CD1c-positive myeloid dendritic cell (primary cell): ENCODE data around the gene MRC1.
"Not testable (repeated sequence)": the region's sequence is repeated elsewhere in the genome, so short reads cannot be mapped to it uniquely, and the experiment has no call there.

ENCODE experiments used
- DNase-seq: peaks from one replicate; pipeline ENCODE4 v3.0.0-alpha.2; 2016; ENCODE audit errors: extremely low spot score

Gene MRC1

DNA sequence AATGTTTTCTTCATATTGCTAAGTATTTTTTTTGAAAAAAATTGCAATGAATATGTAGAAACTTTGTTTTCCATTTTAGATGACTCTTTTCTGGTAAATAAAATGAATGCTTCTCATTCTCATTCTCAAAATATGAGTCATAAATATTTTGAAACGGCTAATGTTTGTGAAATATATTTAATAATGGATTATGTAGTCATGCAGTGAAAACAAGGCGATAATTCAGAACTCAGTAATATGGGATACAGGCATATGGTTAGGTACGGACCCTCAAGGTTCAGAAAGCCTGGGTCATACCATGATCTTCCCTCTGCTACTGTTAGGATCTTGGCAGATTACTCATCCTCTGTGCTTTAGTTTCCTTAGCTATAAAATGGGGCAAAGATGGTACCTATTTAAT lies 96.3 kb downstream of the MRC1 start:
- DNase-seq, result no peak

- DNase-seq, result no peak
Measured at GRCh38 chr10:17906002-17906401, 96.9 kb downstream of the MRC1 start.

- no peak for DNase-seq
Measured at GRCh38 chr10:17907641-17908040, 98.5 kb downstream of the MRC1 start.

- DNase-seq, result peak; percentile 26
Measured at GRCh38 chr10:17910125-17910789, 101.1 kb downstream of the MRC1 start.

DNA sequence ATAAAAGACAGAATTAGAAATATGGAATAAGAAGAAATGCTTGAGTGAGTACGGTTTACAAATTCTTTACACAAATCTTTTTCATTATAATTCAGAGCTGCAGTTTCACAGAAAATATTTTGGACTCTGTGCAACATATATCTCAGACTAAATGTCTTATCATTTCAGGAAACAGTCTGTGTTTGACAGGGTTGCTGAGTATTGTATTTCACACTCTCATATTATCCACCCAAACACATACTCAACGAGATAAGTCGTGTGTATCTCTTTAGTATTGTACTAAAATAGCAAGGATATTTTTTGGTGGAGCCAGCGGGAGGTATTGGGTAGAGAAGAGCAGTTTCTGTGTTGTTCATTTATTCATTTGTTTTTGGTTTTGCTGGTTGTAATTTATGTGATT lies 103.6 kb downstream of the MRC1 start:
- DNase-seq, result no peak

GRCh38 chr10:17913604-17914003 lies 104.5 kb downstream of the MRC1 start:
- no peak for DNase-seq

GRCh38 chr10:17914169-17915045 lies 105.3 kb downstream of the MRC1 start:
- DNase-seq, result no peak

- no peak for DNase-seq
Measured at GRCh38 chr10:17915181-17915580, 106.0 kb downstream of the MRC1 start.

DNA sequence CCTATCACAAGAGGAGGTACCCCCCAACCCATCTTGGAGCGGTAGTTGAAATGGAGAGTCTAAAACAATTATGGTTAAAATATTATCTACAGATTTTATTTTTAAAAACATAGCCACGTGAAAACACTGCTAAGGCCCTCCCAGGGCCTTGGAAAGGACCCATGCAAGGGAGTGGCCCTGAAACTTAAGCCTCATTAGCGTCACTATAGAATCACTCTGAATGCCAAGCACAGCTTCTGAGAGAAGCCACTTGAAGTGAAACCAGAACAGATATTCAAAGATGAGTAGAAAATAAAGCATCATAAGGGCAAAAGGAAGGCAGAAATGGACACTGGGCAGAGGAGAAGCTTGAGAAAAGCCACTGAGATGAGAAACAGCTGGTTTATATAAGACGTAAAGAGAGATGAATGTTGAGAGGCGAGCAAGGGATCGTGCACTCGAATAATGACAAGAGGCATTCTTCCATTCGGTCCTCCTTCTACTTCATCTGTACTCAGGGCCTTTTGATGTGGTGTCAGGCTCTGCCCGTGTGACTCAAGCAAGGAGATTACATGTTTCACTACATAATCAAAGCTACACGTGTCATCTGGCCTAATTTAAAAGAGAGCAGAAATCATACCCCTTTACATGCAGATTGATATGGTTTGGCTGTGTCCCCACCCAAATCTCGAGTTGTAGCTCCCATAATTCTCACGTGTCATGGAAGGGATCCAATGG lies 109.2 kb downstream of the MRC1 start:
- no peak for DNase-seq

- DNase-seq, result no peak
Measured at GRCh38 chr10:17921378-17921777, 112.2 kb downstream of the MRC1 start.

- DNase-seq, result no peak
Measured at GRCh38 chr10:17923728-17924127, 114.6 kb downstream of the MRC1 start.

DNA sequence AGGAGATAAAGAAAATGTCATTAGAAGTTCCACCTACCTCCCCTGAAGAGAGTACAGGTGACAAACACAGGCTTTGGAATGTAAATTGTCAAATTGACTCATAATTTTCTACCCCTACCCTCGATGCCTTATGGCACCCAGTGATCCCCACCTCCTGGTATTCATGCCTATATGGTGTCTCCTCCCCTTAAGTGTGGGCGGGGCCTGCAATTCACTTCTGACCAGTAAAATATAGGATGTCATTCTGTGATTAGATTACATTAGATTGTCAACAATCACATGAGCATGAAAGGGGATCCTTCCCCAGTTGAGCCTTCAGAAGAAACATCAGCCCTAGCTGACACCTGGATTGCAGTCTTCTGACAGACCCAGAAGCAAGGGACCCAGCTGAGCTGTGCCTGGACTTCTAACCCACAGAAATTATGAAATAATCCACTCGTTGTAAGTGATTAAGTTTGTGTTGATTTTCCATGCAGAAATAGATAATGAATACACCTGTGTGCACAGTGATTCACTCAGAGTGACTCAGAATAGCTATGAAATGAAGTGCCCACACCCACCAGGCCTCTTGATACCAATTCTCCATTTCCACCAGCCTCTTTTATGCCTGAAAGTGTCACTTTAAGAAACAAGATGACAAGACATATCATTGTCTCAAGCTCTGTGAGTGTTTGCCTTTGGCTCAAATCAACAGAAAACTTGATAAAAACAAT lies 134.0 kb downstream of the MRC1 start:
- DNase-seq, result no peak

DNA sequence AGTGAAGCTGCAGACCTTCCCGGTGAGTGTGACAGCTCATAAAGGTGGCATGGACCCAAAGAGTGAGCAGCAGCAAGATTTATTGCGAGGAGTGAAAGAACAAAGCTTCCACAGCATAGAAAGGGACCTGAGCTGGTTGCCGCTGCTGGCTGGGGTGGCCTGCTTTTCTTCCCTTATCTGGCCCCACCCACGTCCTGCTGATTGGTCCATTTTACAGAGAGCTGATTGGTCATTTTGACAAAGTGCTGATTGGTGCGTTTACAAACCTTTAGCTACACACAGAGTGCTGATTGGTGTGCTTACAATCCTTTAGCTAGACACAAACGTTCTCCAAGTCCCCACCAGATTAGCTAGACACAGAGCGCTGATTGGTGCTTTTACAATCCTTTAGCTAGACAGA lies 141.1 kb downstream of the MRC1 start:
- DNase-seq, result not testable (repeated sequence)

DNA sequence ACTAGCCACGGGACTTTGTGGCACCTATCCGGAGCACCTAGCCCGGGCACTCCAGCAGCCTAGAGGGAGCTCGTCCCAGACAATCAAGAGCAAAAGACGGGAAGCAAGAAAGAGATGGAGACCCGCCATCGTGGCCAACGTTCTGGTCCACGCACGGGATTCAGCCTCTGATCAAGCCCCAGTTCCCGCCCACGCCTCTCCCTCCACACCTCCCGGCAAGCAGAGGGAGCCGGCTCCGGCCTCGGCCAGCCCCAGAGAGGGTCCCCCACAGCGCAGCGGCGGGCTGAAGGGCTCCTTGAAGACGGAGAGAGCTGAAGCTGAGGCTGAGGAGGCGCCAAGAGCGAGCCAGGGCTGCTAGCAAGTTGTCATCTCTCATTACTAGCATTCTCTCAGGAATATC lies 141.6 kb downstream of the MRC1 start:
- DNase-seq, result no peak

GRCh38 chr10:17951868-17952371 lies 142.8 kb downstream of the MRC1 start, which contains the start of gene SLC39A12:
Gene SLC39A12 (plus strand): TSS chr10:17951918. CDS start chr10:17953277, 1,359 bp downstream.
- DNase-seq, result no peak

- DNase-seq, result not testable (repeated sequence)
Measured at GRCh38 chr10:17954372-17954771, 145.2 kb downstream of the MRC1 start.

- DNase-seq, result no peak
Measured at GRCh38 chr10:17954861-17955260, 145.7 kb downstream of the MRC1 start.

- no peak for DNase-seq
Measured at GRCh38 chr10:17958049-17958448, 148.9 kb downstream of the MRC1 start.

GRCh38 chr10:17959870-17960269 lies 150.7 kb downstream of the MRC1 start:
- DNase-seq, result no peak
